ENCODE measurements around the gene TRERF1.

TRERF1 gene

GRCh38 chr6:42268016-42268834, 183.5 kb downstream of the TRERF1 start:
- no peak for DNase-seq

GRCh38 chr6:42266538-42266937, 185.2 kb downstream of the TRERF1 start:
- DNase-seq, result no peak

- DNase-seq, result no peak
Measured at GRCh38 chr6:42264852-42265390, 186.8 kb downstream of the TRERF1 start.

- DNase-seq, result no peak
Measured at GRCh38 chr6:42264162-42264851, 187.4 kb downstream of the TRERF1 start.

GRCh38 chr6:42263165-42263728, 188.5 kb downstream of the TRERF1 start:
- DNase-seq, result no peak

- DNase-seq, result peak; percentile 31
Measured at GRCh38 chr6:42260972-42261371, 190.8 kb downstream of the TRERF1 start.

GRCh38 chr6:42260396-42260888, 191.3 kb downstream of the TRERF1 start:
- peak; percentile 38 for DNase-seq

- no peak for DNase-seq
Measured at GRCh38 chr6:42259841-42260395, 191.8 kb downstream of the TRERF1 start.

- DNase-seq, result no peak
Measured at GRCh38 chr6:42259286-42259685, 192.4 kb downstream of the TRERF1 start.

- no peak for DNase-seq
Measured at GRCh38 chr6:42257614-42258013, 194.1 kb downstream of the TRERF1 start.

GRCh38 chr6:42257063-42257462, 194.7 kb downstream of the TRERF1 start:
- no peak for DNase-seq

- DNase-seq, result no peak
Measured at GRCh38 chr6:42255050-42255449, 196.7 kb downstream of the TRERF1 start.

- DNase-seq, result no peak
Measured at GRCh38 chr6:42254505-42254904, 197.2 kb downstream of the TRERF1 start.

- DNase-seq, result peak; percentile 17
Measured at GRCh38 chr6:42251911-42252637, 199.7 kb downstream of the TRERF1 start.

- no peak for DNase-seq
Measured at GRCh38 chr6:42251500-42251899, 200.2 kb downstream of the TRERF1 start.

GRCh38 chr6:42250274-42250931, 201.3 kb downstream of the TRERF1 start:
- no peak for DNase-seq

- DNase-seq, result peak; percentile 92
Measured at GRCh38 chr6:42249279-42249678, 202.4 kb downstream of the TRERF1 start.

- DNase-seq, result no peak
Measured at GRCh38 chr6:42243046-42243445, 208.7 kb downstream of the TRERF1 start.

GRCh38 chr6:42241915-42242314, 209.8 kb downstream of the TRERF1 start:
- DNase-seq, result no peak

- no peak for DNase-seq
Measured at GRCh38 chr6:42239736-42240375, 211.9 kb downstream of the TRERF1 start.

GRCh38 chr6:42239333-42239732, 212.4 kb downstream of the TRERF1 start:
- DNase-seq, result no peak
